ENCODE data around the gene MMGT1.

Gene MMGT1

GRCh38 chrX:135914404-135914803 lies 59.4 kb downstream of the MMGT1 start:
- DNase-seq, result no peak
- H3K36me3 ChIP-seq, result no peaks in the 10 kb centered on the region
- H3K4me3 ChIP-seq (ENCODE audit: low read depth, low read length), result no peak overlapping the region
- no peaks in the 10 kb centered on the region for H3K4me1 ChIP-seq
- no peaks in the 10 kb centered on the region for H3K9me3 ChIP-seq
- no peak for TF ChIP-seq CTCF (IDR thresholded peaks at IDR 0.05; ENCODE audit: low read depth, low read length)
- no peaks in the 10 kb centered on the region for H3K27me3 ChIP-seq
